HT1080 (cell line): ENCODE results near the gene PLEKHA6. TPM values are rescaled to one million over a fixed set of nuclear protein-coding genes. Genes with fewer than 3 reads are reported as not detected.

Experiments
- DNase-seq: peaks from one replicate; pipeline ENCODE4 v3.0.0-alpha.2; 2015; ENCODE audit warnings: low read depth
- total RNA-seq: library from RNA; depleted of rRNA; stranded (reverse); fragments of >200 nt; shearing (Covaris generic); gene quantifications from 2 replicates; pipeline ENCODE4 v1.2.3, GENCODE V29; 2014

Gene PLEKHA6
- total RNA-seq, 1 experiment from 2014 or later = 0.19 TPM

GRCh38 chr1:204382714-204383083, 23.0 kb upstream of the PLEKHA6 start:
- no peak for DNase-seq

GRCh38 chr1:204380293-204380831, 20.6 kb upstream of the PLEKHA6 start:
- no peak for DNase-seq

GRCh38 chr1:204377800-204378668, 18.3 kb upstream of the PLEKHA6 start:
- peak; percentile 28 for DNase-seq

- no peak for DNase-seq
Measured at GRCh38 chr1:204376919-204377799, 17.4 kb upstream of the PLEKHA6 start.

- DNase-seq = no peak
Measured at GRCh38 chr1:204376465-204376864, 16.7 kb upstream of the PLEKHA6 start.

GRCh38 chr1:204373911-204374310, 14.2 kb upstream of the PLEKHA6 start:
- no peak for DNase-seq

GRCh38 chr1:204370176-204370575, 10.4 kb upstream of the PLEKHA6 start:
- no peak for DNase-seq

GRCh38 chr1:204368996-204369726, 9.4 kb upstream of the PLEKHA6 start:
- no peak for DNase-seq

- DNase-seq = peak; percentile 24
Measured at GRCh38 chr1:204367956-204368355, 8.2 kb upstream of the PLEKHA6 start.

GRCh38 chr1:204367193-204367858, 7.6 kb upstream of the PLEKHA6 start:
- no peak for DNase-seq

- no peak for DNase-seq
Measured at GRCh38 chr1:204366759-204367158, 7.0 kb upstream of the PLEKHA6 start.

GRCh38 chr1:204363335-204364114, 3.8 kb upstream of the PLEKHA6 start:
- DNase-seq = peak; percentile 71

- DNase-seq = no peak
Measured at GRCh38 chr1:204362984-204363334, 3.2 kb upstream of the PLEKHA6 start.

- no peak for DNase-seq
Measured at GRCh38 chr1:204361781-204362180, 2.1 kb upstream of the PLEKHA6 start.

GRCh38 chr1:204361341-204361771, 1.6 kb upstream of the PLEKHA6 start:
- no peak for DNase-seq

- DNase-seq = no peak
Measured at GRCh38 chr1:204360314-204360713, 585 bp upstream of the PLEKHA6 start.

- DNase-seq = no peak
Measured at GRCh38 chr1:204359131-204359473, 627 bp downstream of the PLEKHA6 start.

- no peak for DNase-seq
Measured at GRCh38 chr1:204358605-204359004, 1.1 kb downstream of the PLEKHA6 start.

- DNase-seq = no peak
Measured at GRCh38 chr1:204357551-204358490, 1.9 kb downstream of the PLEKHA6 start.
